Hepatocyte (in vitro differentiated cells): Measurements from ENCODE around the gene WNK2. TPM values are rescaled to one million over a fixed set of nuclear protein-coding genes. Genes with fewer than 3 reads are reported as not detected.

ENCODE experiments used
- DNase-seq: peaks from one replicate; pipeline ENCODE4 v3.0.0-alpha.2; 2016; ENCODE audit warnings: low spot score
- H2AFZ ChIP-seq: fragments of 200-600 bp; sonication (generic); 2 replicates; pipeline ENCODE4 v1.6.0; 2016; ENCODE audit warnings: antibody characterized with exemption, mild to moderate bottlenecking
- H3K27ac ChIP-seq: fragments of 200-600 bp; sonication (generic); 2 replicates; pipeline ENCODE4 v1.5.1; 2016; ENCODE audit warnings: mild to moderate bottlenecking
- H3K27me3 ChIP-seq: fragments of 200-600 bp; sonication (generic); 2 replicates; pipeline ENCODE4 v1.6.1; 2016
- H3K36me3 ChIP-seq: fragments of 200-600 bp; sonication (generic); replicated peaks from 2 replicates; pipeline ENCODE4 v1.5.1; 2016; ENCODE audit warnings: low read depth; ENCODE audit not compliant: insufficient read depth
- H3K4me1 ChIP-seq: fragments of 200-600 bp; sonication (generic); 2 replicates; pipeline ENCODE4 v1.5.1; 2016; ENCODE audit warnings: mild to moderate bottlenecking, moderate library complexity; ENCODE audit not compliant: insufficient read depth
- H3K4me2 ChIP-seq: fragments of 200-600 bp; sonication (generic); 2 replicates; pipeline ENCODE4 v1.6.0; 2016
- H3K4me3 ChIP-seq: fragments of 200-600 bp; sonication (generic); 2 replicates; pipeline ENCODE4 v1.5.1; 2016; ENCODE audit warnings: mild to moderate bottlenecking
- H3K79me2 ChIP-seq: fragments of 200-600 bp; sonication (generic); 2 replicates; pipeline ENCODE4 v1.6.0; 2017; ENCODE audit warnings: mild to moderate bottlenecking
- H3K9me2 ChIP-seq: fragments of 200-600 bp; sonication (generic); replicated peaks from 2 replicates; pipeline ENCODE4 v1.6.0; 2017; ENCODE audit warnings: mild to moderate bottlenecking; ENCODE audit not compliant: insufficient read depth
- H3K9me3 ChIP-seq: fragments of 200-600 bp; sonication (generic); 2 replicates; pipeline ENCODE4 v1.5.1; 2016; ENCODE audit warnings: low read depth, mild to moderate bottlenecking
- H4K20me1 ChIP-seq: fragments of 200-600 bp; sonication (generic); 2 replicates; pipeline ENCODE4 v1.6.0; 2016; ENCODE audit warnings: mild to moderate bottlenecking; ENCODE audit not compliant: insufficient read depth, poor library complexity, severe bottlenecking
- EZH2 ChIP-seq: fragments of 200-600 bp; sonication (generic); IDR thresholded peaks from 2 replicates; pipeline ENCODE4 v1.6.1; 2016; ENCODE audit warnings: antibody characterized with exemption, mild to moderate bottlenecking, borderline replicate concordance
- EZH2phosphoT487 ChIP-seq: fragments of 200-600 bp; sonication (generic); IDR thresholded peaks from one replicate; pipeline ENCODE4 v1.6.1; 2018; ENCODE audit warnings: antibody characterized with exemption, mild to moderate bottlenecking, low read depth, moderate library complexity; ENCODE audit not compliant: unreplicated experiment, severe bottlenecking
- WGBS: methylation state at CpG from one replicate; pipeline ENCODE4 v1.1.6; 2016; ENCODE audit warnings: low lambda C conversion rate; ENCODE audit errors: missing lambda C conversion rate; 5-methylcytosine and 5-hydroxymethylcytosine counted together
- polyA plus RNA-seq: library from polyadenylated mRNA; unstranded; fragments of >200 nt; fragmentation: Nextera tagmentation; extraction: Ambion mirVana; gene quantifications from 2 replicates; pipeline ENCODE4 v1.2.1, GENCODE V29; 2016
- total RNA-seq: library from RNA; depleted of rRNA; stranded (reverse); fragments of >200 nt; gene quantifications from 2 replicates; pipeline ENCODE4 v1.2.3, GENCODE V29; 2014
- TF ChIP-seq, protein P1 (sequence below): fragments of 200-600 bp; sonication (generic); IDR thresholded peaks from 2 replicates; pipeline ENCODE4 v1.5.1; 2016; ENCODE audit warnings: antibody characterized with exemption, mild to moderate bottlenecking; ENCODE audit not compliant: poor library complexity

Gene WNK2
- total and polyA plus RNA-seq, 2 experiments from 2014 or later = 8.9 to 13.5 TPM

DNA sequence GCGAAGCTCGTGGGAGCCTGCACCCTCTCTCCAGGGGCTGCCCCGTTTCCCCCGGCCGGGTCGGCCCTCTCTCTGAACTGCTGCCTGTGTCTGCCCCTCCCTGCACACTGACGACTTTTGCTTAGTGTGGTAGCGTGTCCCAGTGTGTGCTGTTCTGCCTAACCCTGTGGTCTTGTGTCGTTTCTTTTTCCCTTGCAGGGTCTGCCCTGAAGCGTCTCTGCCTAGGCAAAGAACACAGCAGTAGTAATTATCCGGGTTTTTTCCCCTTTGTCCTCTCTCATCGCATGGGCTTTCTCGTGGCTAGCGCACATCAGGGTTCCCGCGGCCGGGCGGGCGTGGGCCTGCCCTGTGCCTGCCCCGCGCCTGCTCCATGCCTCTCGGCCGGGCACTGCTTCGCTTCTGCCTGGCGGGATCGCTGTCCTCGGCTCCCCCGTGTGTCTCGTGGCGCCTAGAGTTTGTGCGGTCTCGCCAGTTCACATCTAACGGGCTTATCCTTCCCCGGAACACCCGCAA lies 122.7 kb downstream of the WNK2 start:
- Histone ChIP-seq H3K27me3 (no peaks in the 10 kb centered on the region), H2AFZ (no peak overlapping the region), H3K36me3 (no peaks in the 10 kb centered on the region), H3K4me2 (no peak overlapping the region), H3K9me3 (no peaks in the 10 kb centered on the region), H3K9me2 (no peaks in the 10 kb centered on the region), H3K4me1 (no peaks in the 10 kb centered on the region), H4K20me1 (no peaks in the 10 kb centered on the region), H3K79me2 (no peaks in the 10 kb centered on the region), H3K4me3 (no peak overlapping the region), H3K27ac (no peak overlapping the region)
- WGBS = 98% methylated on average over 34 of the region's 35 CpGs
- no peak for TF ChIP-seq EZH2
- no peak for DNase-seq

DNA sequence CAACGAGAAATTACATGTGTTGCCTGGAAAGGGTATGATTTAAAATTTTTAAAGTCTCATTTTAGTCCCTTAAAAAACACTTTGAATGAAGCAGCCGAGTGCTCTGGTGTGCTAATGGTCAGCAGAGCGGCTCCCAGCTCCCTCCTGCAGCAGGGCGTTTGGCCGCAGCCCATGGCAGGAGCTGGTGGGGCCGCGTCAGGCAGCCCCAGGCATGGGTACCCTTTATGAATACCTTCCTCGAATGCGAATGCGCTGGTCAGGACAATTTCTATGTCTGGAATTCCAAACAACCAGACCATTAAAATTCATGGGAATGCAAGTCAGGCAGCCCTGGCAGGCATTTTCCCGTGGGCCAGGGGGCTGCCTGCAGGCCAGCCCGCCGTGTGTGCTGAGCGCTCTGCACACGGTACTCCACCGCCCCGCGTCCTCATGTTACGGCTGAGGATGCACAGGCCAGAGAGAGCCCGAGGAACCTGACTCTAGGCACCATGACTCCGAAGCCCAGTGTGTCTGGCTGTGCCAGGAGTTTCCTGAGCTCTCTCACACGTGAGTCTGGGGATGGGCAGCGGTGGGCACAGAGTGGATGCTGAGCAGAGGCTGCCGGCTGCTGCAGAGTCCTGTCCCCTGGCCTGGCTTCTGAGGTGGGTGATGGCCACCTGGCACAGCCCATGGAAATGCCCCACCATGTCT lies 123.7 kb downstream of the WNK2 start:
- TF ChIP-seq, protein P1, sequence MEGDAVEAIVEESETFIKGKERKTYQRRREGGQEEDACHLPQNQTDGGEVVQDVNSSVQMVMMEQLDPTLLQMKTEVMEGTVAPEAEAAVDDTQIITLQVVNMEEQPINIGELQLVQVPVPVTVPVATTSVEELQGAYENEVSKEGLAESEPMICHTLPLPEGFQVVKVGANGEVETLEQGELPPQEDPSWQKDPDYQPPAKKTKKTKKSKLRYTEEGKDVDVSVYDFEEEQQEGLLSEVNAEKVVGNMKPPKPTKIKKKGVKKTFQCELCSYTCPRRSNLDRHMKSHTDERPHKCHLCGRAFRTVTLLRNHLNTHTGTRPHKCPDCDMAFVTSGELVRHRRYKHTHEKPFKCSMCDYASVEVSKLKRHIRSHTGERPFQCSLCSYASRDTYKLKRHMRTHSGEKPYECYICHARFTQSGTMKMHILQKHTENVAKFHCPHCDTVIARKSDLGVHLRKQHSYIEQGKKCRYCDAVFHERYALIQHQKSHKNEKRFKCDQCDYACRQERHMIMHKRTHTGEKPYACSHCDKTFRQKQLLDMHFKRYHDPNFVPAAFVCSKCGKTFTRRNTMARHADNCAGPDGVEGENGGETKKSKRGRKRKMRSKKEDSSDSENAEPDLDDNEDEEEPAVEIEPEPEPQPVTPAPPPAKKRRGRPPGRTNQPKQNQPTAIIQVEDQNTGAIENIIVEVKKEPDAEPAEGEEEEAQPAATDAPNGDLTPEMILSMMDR = no peak
- no peak for TF ChIP-seq EZH2phosphoT487
- TF ChIP-seq EZH2 = no peak
- WGBS = 85% methylated on average over 24 of the region's 24 CpGs
- H3K9me3 ChIP-seq = no peaks in the 10 kb centered on the region

DNA sequence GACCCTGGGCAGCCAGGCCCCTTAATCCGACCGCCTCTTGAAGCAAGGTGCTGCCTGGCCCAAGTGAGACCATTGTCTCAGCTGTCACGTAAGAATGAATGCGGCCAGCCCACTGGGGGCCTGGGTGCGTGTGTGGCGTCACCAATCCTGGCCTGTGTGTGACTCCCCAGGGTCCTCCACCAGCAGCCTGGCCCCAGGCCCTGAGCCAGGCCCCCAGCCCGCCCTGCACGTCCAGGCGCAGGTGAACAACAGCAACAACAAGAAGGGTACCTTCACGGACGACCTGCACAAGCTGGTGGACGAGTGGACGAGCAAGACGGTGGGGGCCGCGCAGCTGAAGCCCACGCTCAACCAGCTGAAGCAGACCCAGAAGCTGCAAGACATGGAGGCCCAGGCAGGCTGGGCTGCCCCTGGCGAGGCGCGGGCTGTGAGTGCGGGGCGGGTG lies 124.2 kb downstream of the WNK2 start:
- no peak overlapping the region for H2AFZ ChIP-seq
- no peaks in the 10 kb centered on the region for H3K27me3 ChIP-seq
- H3K4me2 ChIP-seq = no peak overlapping the region
- H4K20me1 ChIP-seq = no peaks in the 10 kb centered on the region
- no peaks in the 10 kb centered on the region for H3K9me3 ChIP-seq
- 98% methylated on average over 22 of the region's 22 CpGs for WGBS
- H3K27ac ChIP-seq = no peak overlapping the region
- H3K79me2 ChIP-seq = no peaks in the 10 kb centered on the region
- peaks cover 3% of the 10 kb centered on the region for H3K4me1 ChIP-seq
- no peaks in the 10 kb centered on the region for H3K36me3 ChIP-seq
- DNase-seq = no peak
- no peak overlapping the region for H3K4me3 ChIP-seq
- TF ChIP-seq EZH2 = no peak
- TF ChIP-seq, protein P1 = no peak
- TF ChIP-seq EZH2phosphoT487 = no peak
- no peaks in the 10 kb centered on the region for H3K9me2 ChIP-seq

More for the DNA sequence above, 123.7 kb downstream of the WNK2 start:
- Histone ChIP-seq H3K27me3 (no peaks in the 10 kb centered on the region), H3K36me3 (no peaks in the 10 kb centered on the region), H3K4me2 (no peak overlapping the region), H3K9me2 (no peaks in the 10 kb centered on the region), H2AFZ (no peak overlapping the region), H4K20me1 (no peaks in the 10 kb centered on the region), H3K79me2 (no peaks in the 10 kb centered on the region), H3K4me3 (no peak overlapping the region), H3K4me1 (peaks cover 3% of the 10 kb centered on the region), H3K27ac (no peak overlapping the region)
- DNase-seq = no peak

DNA sequence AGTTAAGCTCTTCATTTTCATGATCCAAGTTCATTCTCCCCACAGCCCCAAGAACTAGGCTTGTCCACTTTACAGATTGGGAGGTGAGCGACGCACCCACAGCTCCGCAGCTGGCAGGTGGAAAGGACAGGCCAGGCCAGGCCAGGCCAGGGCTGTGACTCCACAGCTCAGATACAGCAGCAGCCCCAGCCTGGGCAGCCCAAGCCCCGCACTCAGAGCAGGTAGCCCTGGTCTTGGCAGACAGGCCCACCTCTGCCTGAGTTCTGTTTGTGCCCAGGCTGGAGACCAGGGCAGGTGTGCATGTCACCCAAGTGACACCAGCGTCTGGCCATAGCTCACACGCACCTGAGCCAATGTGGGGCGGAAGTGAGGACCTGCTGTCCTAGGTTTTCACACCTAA lies 124.7 kb downstream of the WNK2 start:
- Histone ChIP-seq H3K9me2 (no peaks in the 10 kb centered on the region), H4K20me1 (no peaks in the 10 kb centered on the region), H3K9me3 (no peaks in the 10 kb centered on the region), H3K4me1 (peaks cover 3% of the 10 kb centered on the region), H2AFZ (no peak overlapping the region), H3K36me3 (no peaks in the 10 kb centered on the region), H3K27me3 (no peaks in the 10 kb centered on the region), H3K4me2 (no peak overlapping the region), H3K4me3 (no peak overlapping the region), H3K79me2 (no peaks in the 10 kb centered on the region), H3K27ac (no peak overlapping the region)
- DNase-seq = no peak
- WGBS = 96% methylated on average over 7 of the region's 7 CpGs
- no peak for TF ChIP-seq EZH2phosphoT487
- TF ChIP-seq, protein P1 = no peak
